PFSK-1 (cell line): Measurements from ENCODE around the gene PTPRT.

Experiments used
- POLR2AphosphoS5 ChIP-seq: IDR thresholded peaks from 2 replicates; pipeline ENCODE4 v1.6.1; 2012; ENCODE audit warnings: low read depth, mild to moderate bottlenecking, control low read depth, low read length, moderate library complexity
- SIN3A ChIP-seq: IDR thresholded peaks from 2 replicates; pipeline ENCODE4 v1.6.1; 2012; ENCODE audit warnings: mild to moderate bottlenecking, low read length, moderate library complexity, borderline replicate concordance; ENCODE audit not compliant: insufficient read depth
- TAF1 ChIP-seq: IDR thresholded peaks from 2 replicates; pipeline ENCODE4 v1.6.1; 2012; ENCODE audit warnings: low read length, control low read depth, borderline replicate concordance; ENCODE audit not compliant: insufficient read depth

- TF ChIP-seq TAF1: no peak
- TF ChIP-seq POLR2AphosphoS5: no peak
- no peak for TF ChIP-seq SIN3A
Measured at GRCh38 chr20:43220612-43221011, 30.9 kb upstream of the PTPRT start.
